ENCODE data around the gene LUZP4.

DNA sequence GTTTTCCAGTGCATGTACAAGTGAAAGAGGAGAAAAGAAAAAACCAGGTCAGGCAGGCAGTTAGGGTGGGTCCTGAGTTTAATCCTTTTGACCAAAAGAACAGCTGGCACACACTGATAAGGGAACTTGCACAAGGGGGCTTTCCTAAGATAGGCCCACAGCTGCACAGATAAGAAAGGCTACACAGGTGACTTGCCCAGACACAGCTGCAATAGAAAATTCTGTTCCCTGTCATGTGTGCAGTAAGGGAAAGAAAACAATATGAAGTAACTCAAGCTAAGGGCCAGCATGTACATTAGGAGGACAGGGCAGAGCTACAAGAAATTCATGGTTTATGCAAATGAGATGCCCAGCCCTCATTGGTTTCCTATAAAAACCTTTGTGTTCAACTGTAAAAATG, 32.9 kb downstream of the LUZP4 start:
- TF ChIP-seq POLR2A (IDR thresholded peaks at IDR 0.05; ENCODE audit: control extremely low read depth in 1 of 2, low read depth in 2 of 2, low read length in 2 of 2): no peak
- TF ChIP-seq, protein P1, sequence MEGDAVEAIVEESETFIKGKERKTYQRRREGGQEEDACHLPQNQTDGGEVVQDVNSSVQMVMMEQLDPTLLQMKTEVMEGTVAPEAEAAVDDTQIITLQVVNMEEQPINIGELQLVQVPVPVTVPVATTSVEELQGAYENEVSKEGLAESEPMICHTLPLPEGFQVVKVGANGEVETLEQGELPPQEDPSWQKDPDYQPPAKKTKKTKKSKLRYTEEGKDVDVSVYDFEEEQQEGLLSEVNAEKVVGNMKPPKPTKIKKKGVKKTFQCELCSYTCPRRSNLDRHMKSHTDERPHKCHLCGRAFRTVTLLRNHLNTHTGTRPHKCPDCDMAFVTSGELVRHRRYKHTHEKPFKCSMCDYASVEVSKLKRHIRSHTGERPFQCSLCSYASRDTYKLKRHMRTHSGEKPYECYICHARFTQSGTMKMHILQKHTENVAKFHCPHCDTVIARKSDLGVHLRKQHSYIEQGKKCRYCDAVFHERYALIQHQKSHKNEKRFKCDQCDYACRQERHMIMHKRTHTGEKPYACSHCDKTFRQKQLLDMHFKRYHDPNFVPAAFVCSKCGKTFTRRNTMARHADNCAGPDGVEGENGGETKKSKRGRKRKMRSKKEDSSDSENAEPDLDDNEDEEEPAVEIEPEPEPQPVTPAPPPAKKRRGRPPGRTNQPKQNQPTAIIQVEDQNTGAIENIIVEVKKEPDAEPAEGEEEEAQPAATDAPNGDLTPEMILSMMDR (IDR thresholded peaks at IDR 0.05; ENCODE audit: control extremely low read depth in 1 of 3, insufficient read depth in 1 of 3, low read depth in 1 of 3, low read length in 3 of 3): no peak
- TF ChIP-seq, protein P2, sequence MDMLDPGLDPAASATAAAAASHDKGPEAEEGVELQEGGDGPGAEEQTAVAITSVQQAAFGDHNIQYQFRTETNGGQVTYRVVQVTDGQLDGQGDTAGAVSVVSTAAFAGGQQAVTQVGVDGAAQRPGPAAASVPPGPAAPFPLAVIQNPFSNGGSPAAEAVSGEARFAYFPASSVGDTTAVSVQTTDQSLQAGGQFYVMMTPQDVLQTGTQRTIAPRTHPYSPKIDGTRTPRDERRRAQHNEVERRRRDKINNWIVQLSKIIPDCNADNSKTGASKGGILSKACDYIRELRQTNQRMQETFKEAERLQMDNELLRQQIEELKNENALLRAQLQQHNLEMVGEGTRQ (IDR thresholded peaks at IDR 0.05; ENCODE audit: low read length): no peak
- no peak for TF ChIP-seq SRF (IDR thresholded peaks at IDR 0.05; ENCODE audit: low read depth, low read length)
- no peak for TF ChIP-seq GABPA (IDR thresholded peaks at IDR 0.05; ENCODE audit: borderline replicate concordance, insufficient read depth, low read length)
- TF ChIP-seq EP300 (IDR thresholded peaks at IDR 0.05; ENCODE audit: borderline replicate concordance in 1 of 2, low read depth in 2 of 2, low read length in 2 of 2): no peak
- no peak for TF ChIP-seq TAF1 (IDR thresholded peaks at IDR 0.05; ENCODE audit: low read depth, low read length)
- TF ChIP-seq CREB1 (IDR thresholded peaks at IDR 0.05): no peak
- TF ChIP-seq, protein P3, sequence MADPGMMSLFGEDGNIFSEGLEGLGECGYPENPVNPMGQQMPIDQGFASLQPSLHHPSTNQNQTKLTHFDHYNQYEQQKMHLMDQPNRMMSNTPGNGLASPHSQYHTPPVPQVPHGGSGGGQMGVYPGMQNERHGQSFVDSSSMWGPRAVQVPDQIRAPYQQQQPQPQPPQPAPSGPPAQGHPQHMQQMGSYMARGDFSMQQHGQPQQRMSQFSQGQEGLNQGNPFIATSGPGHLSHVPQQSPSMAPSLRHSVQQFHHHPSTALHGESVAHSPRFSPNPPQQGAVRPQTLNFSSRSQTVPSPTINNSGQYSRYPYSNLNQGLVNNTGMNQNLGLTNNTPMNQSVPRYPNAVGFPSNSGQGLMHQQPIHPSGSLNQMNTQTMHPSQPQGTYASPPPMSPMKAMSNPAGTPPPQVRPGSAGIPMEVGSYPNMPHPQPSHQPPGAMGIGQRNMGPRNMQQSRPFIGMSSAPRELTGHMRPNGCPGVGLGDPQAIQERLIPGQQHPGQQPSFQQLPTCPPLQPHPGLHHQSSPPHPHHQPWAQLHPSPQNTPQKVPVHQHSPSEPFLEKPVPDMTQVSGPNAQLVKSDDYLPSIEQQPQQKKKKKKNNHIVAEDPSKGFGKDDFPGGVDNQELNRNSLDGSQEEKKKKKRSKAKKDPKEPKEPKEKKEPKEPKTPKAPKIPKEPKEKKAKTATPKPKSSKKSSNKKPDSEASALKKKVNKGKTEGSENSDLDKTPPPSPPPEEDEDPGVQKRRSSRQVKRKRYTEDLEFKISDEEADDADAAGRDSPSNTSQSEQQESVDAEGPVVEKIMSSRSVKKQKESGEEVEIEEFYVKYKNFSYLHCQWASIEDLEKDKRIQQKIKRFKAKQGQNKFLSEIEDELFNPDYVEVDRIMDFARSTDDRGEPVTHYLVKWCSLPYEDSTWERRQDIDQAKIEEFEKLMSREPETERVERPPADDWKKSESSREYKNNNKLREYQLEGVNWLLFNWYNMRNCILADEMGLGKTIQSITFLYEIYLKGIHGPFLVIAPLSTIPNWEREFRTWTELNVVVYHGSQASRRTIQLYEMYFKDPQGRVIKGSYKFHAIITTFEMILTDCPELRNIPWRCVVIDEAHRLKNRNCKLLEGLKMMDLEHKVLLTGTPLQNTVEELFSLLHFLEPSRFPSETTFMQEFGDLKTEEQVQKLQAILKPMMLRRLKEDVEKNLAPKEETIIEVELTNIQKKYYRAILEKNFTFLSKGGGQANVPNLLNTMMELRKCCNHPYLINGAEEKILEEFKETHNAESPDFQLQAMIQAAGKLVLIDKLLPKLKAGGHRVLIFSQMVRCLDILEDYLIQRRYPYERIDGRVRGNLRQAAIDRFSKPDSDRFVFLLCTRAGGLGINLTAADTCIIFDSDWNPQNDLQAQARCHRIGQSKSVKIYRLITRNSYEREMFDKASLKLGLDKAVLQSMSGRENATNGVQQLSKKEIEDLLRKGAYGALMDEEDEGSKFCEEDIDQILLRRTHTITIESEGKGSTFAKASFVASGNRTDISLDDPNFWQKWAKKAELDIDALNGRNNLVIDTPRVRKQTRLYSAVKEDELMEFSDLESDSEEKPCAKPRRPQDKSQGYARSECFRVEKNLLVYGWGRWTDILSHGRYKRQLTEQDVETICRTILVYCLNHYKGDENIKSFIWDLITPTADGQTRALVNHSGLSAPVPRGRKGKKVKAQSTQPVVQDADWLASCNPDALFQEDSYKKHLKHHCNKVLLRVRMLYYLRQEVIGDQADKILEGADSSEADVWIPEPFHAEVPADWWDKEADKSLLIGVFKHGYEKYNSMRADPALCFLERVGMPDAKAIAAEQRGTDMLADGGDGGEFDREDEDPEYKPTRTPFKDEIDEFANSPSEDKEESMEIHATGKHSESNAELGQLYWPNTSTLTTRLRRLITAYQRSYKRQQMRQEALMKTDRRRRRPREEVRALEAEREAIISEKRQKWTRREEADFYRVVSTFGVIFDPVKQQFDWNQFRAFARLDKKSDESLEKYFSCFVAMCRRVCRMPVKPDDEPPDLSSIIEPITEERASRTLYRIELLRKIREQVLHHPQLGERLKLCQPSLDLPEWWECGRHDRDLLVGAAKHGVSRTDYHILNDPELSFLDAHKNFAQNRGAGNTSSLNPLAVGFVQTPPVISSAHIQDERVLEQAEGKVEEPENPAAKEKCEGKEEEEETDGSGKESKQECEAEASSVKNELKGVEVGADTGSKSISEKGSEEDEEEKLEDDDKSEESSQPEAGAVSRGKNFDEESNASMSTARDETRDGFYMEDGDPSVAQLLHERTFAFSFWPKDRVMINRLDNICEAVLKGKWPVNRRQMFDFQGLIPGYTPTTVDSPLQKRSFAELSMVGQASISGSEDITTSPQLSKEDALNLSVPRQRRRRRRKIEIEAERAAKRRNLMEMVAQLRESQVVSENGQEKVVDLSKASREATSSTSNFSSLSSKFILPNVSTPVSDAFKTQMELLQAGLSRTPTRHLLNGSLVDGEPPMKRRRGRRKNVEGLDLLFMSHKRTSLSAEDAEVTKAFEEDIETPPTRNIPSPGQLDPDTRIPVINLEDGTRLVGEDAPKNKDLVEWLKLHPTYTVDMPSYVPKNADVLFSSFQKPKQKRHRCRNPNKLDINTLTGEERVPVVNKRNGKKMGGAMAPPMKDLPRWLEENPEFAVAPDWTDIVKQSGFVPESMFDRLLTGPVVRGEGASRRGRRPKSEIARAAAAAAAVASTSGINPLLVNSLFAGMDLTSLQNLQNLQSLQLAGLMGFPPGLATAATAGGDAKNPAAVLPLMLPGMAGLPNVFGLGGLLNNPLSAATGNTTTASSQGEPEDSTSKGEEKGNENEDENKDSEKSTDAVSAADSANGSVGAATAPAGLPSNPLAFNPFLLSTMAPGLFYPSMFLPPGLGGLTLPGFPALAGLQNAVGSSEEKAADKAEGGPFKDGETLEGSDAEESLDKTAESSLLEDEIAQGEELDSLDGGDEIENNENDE (IDR thresholded peaks at IDR 0.05; ENCODE audit: insufficient replicate concordance, low read length): no peak
- TF ChIP-seq BACH1 (IDR thresholded peaks at IDR 0.05; ENCODE audit: low read length): no peak
